Ectodermal cell (in vitro differentiated cells): ENCODE results near the gene FBXO28.

Experiments used
- H3K27ac ChIP-seq: 2 replicates; pipeline ENCODE4 v1.7.0; 2013; ENCODE audit warnings: mild to moderate bottlenecking, low read depth, low read length; ENCODE audit not compliant: insufficient read depth, poor library complexity, severe bottlenecking
- H3K27me3 ChIP-seq: 2 replicates; pipeline ENCODE4 v1.7.0; 2013; ENCODE audit warnings: mild to moderate bottlenecking, low read length; ENCODE audit not compliant: insufficient read depth, control insufficient read depth, poor library complexity, severe bottlenecking
- H3K36me3 ChIP-seq: one replicate; pipeline ENCODE4 v1.7.0; 2013; ENCODE audit warnings: low read length; ENCODE audit not compliant: control insufficient read depth, insufficient read depth
- H3K4me1 ChIP-seq: one replicate; pipeline ENCODE4 v1.7.0; 2013; ENCODE audit warnings: low read length; ENCODE audit not compliant: control insufficient read depth, insufficient read depth
- H3K4me3 ChIP-seq: 2 replicates; pipeline ENCODE4 v1.7.0; 2013; ENCODE audit warnings: low read depth, low read length, control low read depth; ENCODE audit not compliant: insufficient read depth
- H3K9me3 ChIP-seq: 2 replicates; pipeline ENCODE4 v1.7.0; 2013; ENCODE audit warnings: mild to moderate bottlenecking, low read length, moderate library complexity; ENCODE audit not compliant: control insufficient read depth
- WGBS, 2 experiments: methylation state at CpG; one replicate each; pipeline ENCODE4 v1.1.7; 2013; ENCODE audit warnings: missing lambda C conversion rate in 2 of 2; 5-methylcytosine and 5-hydroxymethylcytosine counted together

The FBXO28 gene

DNA sequence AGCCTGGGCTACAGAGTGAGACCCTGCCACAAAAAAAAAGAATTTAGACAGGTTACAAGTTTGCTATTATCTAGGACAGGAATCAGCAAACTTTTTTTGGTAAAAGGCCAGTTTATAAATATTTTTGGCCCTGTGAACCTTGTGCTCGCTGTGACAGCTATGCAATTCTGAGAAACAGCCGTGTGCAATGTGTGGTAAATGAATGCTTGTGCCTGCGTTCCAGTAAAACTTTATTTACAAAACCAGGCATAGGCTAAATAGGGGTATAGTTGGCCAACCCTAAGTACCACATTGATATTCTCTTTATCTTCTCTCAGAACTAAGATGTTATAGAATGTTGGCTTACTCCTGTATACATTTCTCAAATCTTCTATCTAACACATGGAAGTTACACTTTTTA is 24.3 kb downstream of the FBXO28 start:
- no peaks in the 10 kb centered on the region for H3K9me3 ChIP-seq
- no peaks in the 10 kb centered on the region for H3K27me3 ChIP-seq
- H3K36me3 ChIP-seq = peaks cover 11% of the 10 kb centered on the region
- H3K4me3 ChIP-seq = no peak overlapping the region
- H3K4me1 ChIP-seq = no peaks in the 10 kb centered on the region
- 72 to 74% methylated on average over 3 of the region's 3 CpGs for WGBS, 2 experiments
- no peak overlapping the region for H3K27ac ChIP-seq

DNA sequence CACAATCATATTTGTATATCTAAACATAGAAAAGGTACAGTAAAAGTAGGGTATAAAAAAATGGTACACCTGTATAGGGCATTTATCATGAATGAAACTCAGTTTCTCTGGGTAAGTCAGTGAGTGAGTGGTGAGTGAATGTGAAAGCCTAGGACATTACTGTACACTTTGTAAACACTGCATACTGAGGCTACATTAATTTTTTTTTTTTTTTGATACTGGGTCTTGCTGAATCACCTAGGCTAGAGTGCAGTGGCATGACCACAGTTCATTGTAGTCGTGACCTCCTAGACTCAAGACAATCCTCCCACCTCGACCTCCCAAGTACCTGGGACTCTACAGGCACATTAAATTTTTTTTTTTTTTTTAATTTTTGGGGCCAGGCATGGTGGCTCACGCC is 27.8 kb downstream of the FBXO28 start:
- Histone ChIP-seq H3K27me3 (no peaks in the 10 kb centered on the region), H3K9me3 (no peaks in the 10 kb centered on the region), H3K4me3 (no peak overlapping the region), H3K36me3 (peaks cover 11% of the 10 kb centered on the region), H3K4me1 (no peaks in the 10 kb centered on the region), H3K27ac (no peak overlapping the region)
- 84 to 91% methylated on average over 3 of the region's 3 CpGs for WGBS, 2 experiments

DNA sequence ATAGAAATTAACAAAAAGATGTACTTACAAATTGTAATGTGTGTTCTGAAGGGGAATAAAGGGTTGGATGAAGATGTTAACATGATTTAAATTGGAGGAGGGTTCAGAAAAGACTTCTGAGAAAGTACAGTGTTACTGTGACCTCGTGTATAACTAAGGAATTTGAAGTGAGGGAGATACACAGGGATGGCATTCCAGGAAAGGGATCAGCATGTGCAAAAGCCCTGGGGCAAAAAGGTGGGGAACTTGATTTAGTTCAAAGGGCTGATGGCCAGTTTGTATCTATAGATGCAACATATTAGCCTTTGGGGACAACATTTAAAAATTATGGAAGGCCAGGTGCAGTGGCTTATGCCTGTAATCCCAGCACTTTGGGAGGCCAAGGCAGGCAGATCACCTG is 35.8 kb downstream of the FBXO28 start:
- Histone ChIP-seq H3K27ac (no peak overlapping the region), H3K27me3 (no peaks in the 10 kb centered on the region), H3K4me3 (no peak overlapping the region), H3K36me3 (peaks cover 4% of the 10 kb centered on the region), H3K9me3 (no peaks in the 10 kb centered on the region), H3K4me1 (no peaks in the 10 kb centered on the region)
- 84 to 90% methylated on average over 1 of the region's 1 CpG for WGBS, 2 experiments

DNA sequence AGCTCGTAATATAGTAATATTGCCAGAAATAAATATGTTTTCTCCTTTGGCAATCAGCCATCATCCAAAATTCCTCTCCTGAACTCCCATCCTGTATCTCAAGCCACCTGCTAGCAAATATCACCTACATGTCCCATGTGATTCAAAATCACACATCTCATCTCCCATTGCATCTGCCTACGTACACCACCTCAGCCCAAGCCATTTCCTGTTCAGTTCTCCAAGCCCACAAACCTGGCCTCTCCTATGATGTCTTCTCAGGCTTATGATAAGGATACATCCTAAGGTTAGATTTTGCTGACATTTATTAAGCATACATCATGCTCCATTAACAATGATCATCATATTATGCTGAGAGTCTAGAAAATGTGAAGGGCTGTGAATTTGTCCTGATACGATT is 37.2 kb downstream of the FBXO28 start:
- no peaks in the 10 kb centered on the region for H3K27me3 ChIP-seq
- no peaks in the 10 kb centered on the region for H3K4me1 ChIP-seq
- H3K9me3 ChIP-seq = no peaks in the 10 kb centered on the region
- 94 to 99% methylated on average over 2 to 3 of the region's 3 CpGs for WGBS, 2 experiments
- peaks cover 4% of the 10 kb centered on the region for H3K36me3 ChIP-seq
- no peak overlapping the region for H3K27ac ChIP-seq
- no peak overlapping the region for H3K4me3 ChIP-seq

DNA sequence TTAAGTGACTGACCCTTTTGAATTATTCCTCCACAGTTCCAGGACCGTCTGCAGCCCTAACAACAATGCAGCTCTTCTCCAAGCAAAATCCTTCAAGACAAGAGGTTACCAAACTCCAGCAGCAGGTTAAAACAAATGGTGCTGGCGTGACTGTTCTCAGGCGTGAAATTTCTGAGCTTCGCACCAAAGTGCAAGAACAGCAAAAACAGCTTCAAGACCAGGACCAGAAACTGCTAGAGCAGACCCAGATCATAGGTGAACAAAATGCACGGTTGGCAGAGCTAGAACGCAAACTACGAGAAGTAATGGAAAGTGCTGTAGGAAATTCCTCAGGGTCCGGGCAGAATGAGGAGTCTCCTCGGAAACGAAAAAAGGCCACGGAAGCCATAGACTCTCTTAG is 43.4 kb downstream of the FBXO28 start:
- Histone ChIP-seq H3K4me3 (no peak overlapping the region), H3K36me3 (peaks cover 20% of the 10 kb centered on the region), H3K27me3 (no peaks in the 10 kb centered on the region), H3K27ac (no peak overlapping the region), H3K9me3 (no peaks in the 10 kb centered on the region), H3K4me1 (no peaks in the 10 kb centered on the region)
- WGBS, 2 experiments = 95 to 97% methylated on average over 11 of the region's 11 CpGs

DNA sequence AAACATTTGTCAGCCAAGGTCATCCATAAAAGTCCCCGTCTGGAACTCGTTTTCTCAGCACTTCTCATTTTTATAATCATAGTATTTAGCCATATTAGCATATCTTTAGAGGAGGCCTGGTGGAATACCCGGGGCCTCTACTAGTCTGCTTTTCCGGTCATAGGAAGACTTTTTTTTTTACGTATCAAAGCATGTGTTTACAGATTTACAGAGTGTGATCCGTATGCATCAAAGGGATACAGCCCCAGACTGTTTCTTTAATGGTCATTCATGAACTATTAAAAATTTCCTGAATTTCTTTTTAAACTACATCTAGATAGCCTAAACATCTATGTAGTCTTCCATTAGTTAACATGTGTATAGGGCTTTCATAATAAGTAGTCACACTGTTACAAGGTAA is 45.6 kb downstream of the FBXO28 start:
- Histone ChIP-seq H3K36me3 (peaks cover 16% of the 10 kb centered on the region), H3K4me1 (no peaks in the 10 kb centered on the region), H3K9me3 (no peaks in the 10 kb centered on the region), H3K4me3 (no peak overlapping the region), H3K27ac (no peak overlapping the region), H3K27me3 (no peaks in the 10 kb centered on the region)
- 81 to 83% methylated on average over 6 of the region's 6 CpGs for WGBS, 2 experiments

DNA sequence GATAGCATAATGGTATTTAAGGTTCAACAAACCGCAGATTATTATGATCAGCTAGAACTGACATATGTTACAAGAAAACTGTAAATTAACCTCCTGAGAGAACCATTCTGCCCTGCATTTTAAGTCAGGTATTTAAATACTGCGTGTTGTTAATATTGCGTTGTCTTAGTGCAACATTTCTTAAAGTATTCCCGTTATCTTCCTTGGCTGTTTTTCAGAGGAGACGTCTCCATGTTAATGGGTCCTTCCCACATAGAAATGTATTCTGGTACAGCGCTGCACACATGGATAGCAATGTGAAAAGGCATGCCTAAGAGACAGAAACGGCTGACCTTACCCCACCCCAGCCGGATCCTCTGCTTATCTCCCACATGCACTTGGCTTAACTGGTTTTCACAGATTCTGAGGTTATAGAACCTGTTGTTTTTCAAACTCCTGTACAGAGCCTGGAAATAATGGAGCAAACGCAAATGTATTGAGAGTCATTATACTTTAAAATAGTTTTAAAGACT is 46.3 kb downstream of the FBXO28 start:
- no peak overlapping the region for H3K27ac ChIP-seq
- H3K36me3 ChIP-seq = peaks cover 16% of the 10 kb centered on the region
- no peaks in the 10 kb centered on the region for H3K27me3 ChIP-seq
- 94 to 95% methylated on average over 8 to 9 of the region's 9 CpGs for WGBS, 2 experiments
- no peak overlapping the region for H3K4me3 ChIP-seq
- H3K4me1 ChIP-seq = no peaks in the 10 kb centered on the region
- H3K9me3 ChIP-seq = no peaks in the 10 kb centered on the region

DNA sequence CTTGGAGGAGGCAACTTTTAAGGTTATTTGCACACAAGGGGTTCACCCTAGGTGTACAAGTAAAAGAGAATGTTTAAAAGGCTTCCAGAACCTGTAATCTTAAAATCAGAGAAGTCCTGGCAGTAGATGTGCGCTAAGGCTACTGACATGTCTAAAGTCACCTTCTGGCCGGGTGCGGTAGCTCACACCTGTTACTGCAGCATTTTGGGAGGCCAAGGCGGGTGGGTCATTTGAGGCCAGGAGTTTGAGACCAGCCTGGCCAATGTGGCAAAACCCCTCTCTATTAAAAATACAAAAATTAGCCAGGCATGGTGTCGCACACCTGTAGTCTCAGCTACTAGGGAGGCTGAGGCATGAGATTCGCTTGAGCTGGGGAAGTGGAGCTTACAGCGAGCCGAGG is 48.9 kb downstream of the FBXO28 start:
- WGBS, 2 experiments = 92 to 96% methylated on average over 8 of the region's 8 CpGs

DNA sequence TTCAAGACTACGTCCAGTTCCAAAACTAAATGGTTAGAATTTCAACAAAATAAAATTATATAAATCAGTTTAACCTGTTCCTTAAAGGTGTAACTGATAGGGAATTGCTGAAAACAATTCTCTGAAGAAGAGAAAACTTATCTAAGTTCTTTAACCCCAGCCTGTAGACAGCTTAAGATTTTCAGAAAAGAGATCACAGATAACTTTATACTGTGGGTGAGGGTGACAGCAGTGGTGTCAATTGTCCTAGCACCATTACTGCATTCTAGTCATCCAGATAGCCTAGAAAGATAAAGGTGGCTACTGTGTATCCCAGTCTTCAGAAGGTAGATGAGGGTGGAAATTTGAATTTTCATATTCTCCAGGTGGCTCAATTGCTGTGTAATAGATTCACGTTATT is 49.4 kb downstream of the FBXO28 start:
- no peaks in the 10 kb centered on the region for H3K9me3 ChIP-seq
- peaks cover 5% of the 10 kb centered on the region for H3K36me3 ChIP-seq
- WGBS, 2 experiments = 90 to 94% methylated on average over 1 of the region's 2 CpGs
- no peak overlapping the region for H3K4me3 ChIP-seq
- H3K27me3 ChIP-seq = no peaks in the 10 kb centered on the region
- no peak overlapping the region for H3K27ac ChIP-seq
- H3K4me1 ChIP-seq = no peaks in the 10 kb centered on the region

More for the DNA sequence above, 48.9 kb downstream of the FBXO28 start:
- H3K4me1 ChIP-seq = no peaks in the 10 kb centered on the region
- H3K4me3 ChIP-seq = no peak overlapping the region
- H3K27ac ChIP-seq = no peak overlapping the region
- H3K36me3 ChIP-seq = peaks cover 8% of the 10 kb centered on the region
- H3K27me3 ChIP-seq = no peaks in the 10 kb centered on the region
- H3K9me3 ChIP-seq = no peaks in the 10 kb centered on the region

DNA sequence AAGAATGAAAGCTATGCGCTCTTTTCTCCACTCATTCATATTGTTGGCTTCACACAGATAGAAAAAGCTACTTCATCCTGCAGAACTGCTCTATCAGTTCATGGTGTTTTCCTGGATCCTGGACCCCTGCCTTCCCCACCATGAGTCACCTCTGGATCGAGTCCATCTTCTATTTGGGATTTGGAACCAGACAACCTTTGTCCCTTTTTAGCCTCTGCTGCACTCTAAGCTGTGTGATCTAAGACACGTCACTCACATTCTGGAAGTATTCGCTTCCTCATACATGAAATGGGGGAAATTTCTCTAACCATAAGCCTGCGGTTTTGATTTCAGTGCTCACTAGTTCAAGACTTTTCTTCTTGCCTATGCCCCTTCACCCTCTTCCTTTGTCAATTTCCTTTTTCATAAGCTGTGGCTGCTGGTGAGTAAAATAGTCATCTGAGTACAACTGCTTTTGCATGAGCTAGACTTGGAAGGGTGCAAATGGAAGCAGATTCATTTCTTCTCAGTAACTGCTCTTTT is 55.0 kb downstream of the FBXO28 start:
- no peak overlapping the region for H3K27ac ChIP-seq
- 92 to 97% methylated on average over 5 of the region's 5 CpGs for WGBS, 2 experiments
- no peaks in the 10 kb centered on the region for H3K4me1 ChIP-seq
- no peaks in the 10 kb centered on the region for H3K9me3 ChIP-seq
- no peak overlapping the region for H3K4me3 ChIP-seq
- H3K27me3 ChIP-seq = no peaks in the 10 kb centered on the region
- H3K36me3 ChIP-seq = no peaks in the 10 kb centered on the region
